Upper lobe of right lung (tissue), 1 donor: ENCODE results near the gene MFAP3. TPM values are rescaled to one million over a fixed set of nuclear protein-coding genes. Genes with fewer than 3 reads are reported as not detected.

Experiments used
- ATAC-seq: fragments of 200-7000 bp; cut with Tn5 transposase; one replicate; pipeline ENCODE4 v1.9.1; 2020; ENCODE audit warnings: mild to moderate bottlenecking, moderate library complexity
- DNase-seq: peaks from one replicate; pipeline ENCODE4 v3.0.0-alpha.2; 2020
- H3K27ac ChIP-seq: fragments of 200-600 bp; one replicate; pipeline ENCODE4 v1.8.0; 2022
- H3K27me3 ChIP-seq: fragments of 200-600 bp; one replicate; pipeline ENCODE4 v1.8.0; 2022; ENCODE audit warnings: mild to moderate bottlenecking
- H3K36me3 ChIP-seq: fragments of 200-600 bp; one replicate; pipeline ENCODE4 v1.8.0; 2022
- H3K4me1 ChIP-seq: fragments of 200-600 bp; one replicate; pipeline ENCODE4 v1.8.0; 2022
- H3K4me3 ChIP-seq: fragments of 200-600 bp; one replicate; pipeline ENCODE4 v1.8.0; 2022; ENCODE audit warnings: mild to moderate bottlenecking
- H3K9me3 ChIP-seq: fragments of 200-600 bp; one replicate; pipeline ENCODE4 v1.8.0; 2022
- CTCF ChIP-seq: fragments of 200-600 bp; IDR thresholded peaks from one replicate; pipeline ENCODE4 v1.8.0; 2022; ENCODE audit warnings: antibody characterized with exemption
- intact Hi-C: fragments of 100-400 bp; cut with DNase I; formaldehyde crosslinking; loops from one replicate; pipeline ENCODE4 v1.11.0; 2022
- total RNA-seq: library from RNA; stranded (reverse); fragmentation: NEBNext Ultra II Directional; extraction: Animal tissue kit (Norgen Biotek cat#: 25700); gene quantifications from one replicate; pipeline ENCODE4 v1.2.1, GENCODE V29; 2021
- donor health status: DM: no; HTN: yes; CAD: no; lungs with severe emphysema.

Gene MFAP3
- total RNA-seq, 1 donor from 2014 or later = 32.8 TPM

- intact Hi-C loops = no loop called here
- no peak for ATAC-seq
Observed at GRCh38 chr5:154095904-154096303, 57.1 kb downstream of the MFAP3 start.

GRCh38 chr5:154097031-154097430 is 58.3 kb downstream of the MFAP3 start:
- H3K9me3 ChIP-seq = no peaks in the 10 kb centered on the region
- no peaks in the 10 kb centered on the region for H3K36me3 ChIP-seq
- no peaks in the 10 kb centered on the region for H3K4me1 ChIP-seq
- DNase-seq = no peak
- no peak overlapping the region for H3K27ac ChIP-seq
- peak; percentile 28 for ATAC-seq
- no peaks in the 10 kb centered on the region for H3K27me3 ChIP-seq
- no peak for TF ChIP-seq CTCF
- intact Hi-C loops = no loop called here
- H3K4me3 ChIP-seq = no peak overlapping the region

More at GRCh38 chr5:154095904-154096303, 57.1 kb downstream of the MFAP3 start:
- no peaks in the 10 kb centered on the region for H3K4me1 ChIP-seq
- H3K9me3 ChIP-seq = no peaks in the 10 kb centered on the region
- TF ChIP-seq CTCF = no peak
- no peak overlapping the region for H3K27ac ChIP-seq
- H3K4me3 ChIP-seq = no peak overlapping the region
- H3K27me3 ChIP-seq = no peaks in the 10 kb centered on the region
- no peak for DNase-seq
- H3K36me3 ChIP-seq = no peaks in the 10 kb centered on the region

GRCh38 chr5:154098465-154098864 is 59.7 kb downstream of the MFAP3 start:
- no peak overlapping the region for H3K4me3 ChIP-seq
- ATAC-seq (no peak), DNase-seq (no peak)
- TF ChIP-seq CTCF = no peak
- no peaks in the 10 kb centered on the region for H3K36me3 ChIP-seq
- no peaks in the 10 kb centered on the region for H3K9me3 ChIP-seq
- H3K27me3 ChIP-seq = no peaks in the 10 kb centered on the region
- H3K27ac ChIP-seq = no peak overlapping the region
- H3K4me1 ChIP-seq = no peaks in the 10 kb centered on the region
- intact Hi-C loops = no loop called here

- no peaks in the 10 kb centered on the region for H3K4me1 ChIP-seq
- no peaks in the 10 kb centered on the region for H3K27me3 ChIP-seq
- ATAC-seq = no peak
- H3K27ac ChIP-seq = no peak overlapping the region
- no peaks in the 10 kb centered on the region for H3K36me3 ChIP-seq
- no peaks in the 10 kb centered on the region for H3K9me3 ChIP-seq
- no peak for DNase-seq
- H3K4me3 ChIP-seq = no peak overlapping the region
- no peak for TF ChIP-seq CTCF
- intact Hi-C loops = no loop called here
Observed at GRCh38 chr5:154101184-154101583, 62.4 kb downstream of the MFAP3 start.

GRCh38 chr5:154103233-154103632 is 64.5 kb downstream of the MFAP3 start:
- Histone ChIP-seq H3K27ac (no peak overlapping the region), H3K36me3 (no peaks in the 10 kb centered on the region), H3K9me3 (no peaks in the 10 kb centered on the region), H3K4me3 (no peak overlapping the region), H3K4me1 (no peaks in the 10 kb centered on the region), H3K27me3 (no peaks in the 10 kb centered on the region)
- intact Hi-C loops = no loop called here
- DNase-seq (no peak), ATAC-seq (peak; percentile 29)
- TF ChIP-seq CTCF = no peak

Other genes with a start within 250 kb of the MFAP3 start
- gene FAM114A2, start 57 bp upstream of the MFAP3 start, total RNA-seq = 37.4 TPM
- 93.8 TPM for gene GALNT10, start 151.8 kb downstream of the MFAP3 start, total RNA-seq